ENCODE data around the gene GCC2.

GRCh38 chr2:108450863-108451262 lies 1.9 kb downstream of the GCC2 start:
- TF ChIP-seq GABPA (IDR thresholded peaks at IDR 0.05; ENCODE audit: low read depth) (no peak), CTCF (IDR thresholded peaks at IDR 0.05) (no peak), YY1 (IDR thresholded peaks at IDR 0.05; ENCODE audit: low read depth) (no peak)

All from SK-N-SH (cell line).